Loucy (cell line): Measurements from ENCODE around the gene NTN4.

Source experiments
- H2AFZ ChIP-seq: fragments of 200-600 bp; sonication (generic); 2 replicates; pipeline ENCODE4 v1.6.0; 2016; ENCODE audit warnings: antibody characterized with exemption, mild to moderate bottlenecking, low read length, moderate library complexity
- H3F3A ChIP-seq: fragments of 200-600 bp; 2 replicates; pipeline ENCODE4 v1.6.0; 2016; ENCODE audit warnings: antibody characterized with exemption, low read depth, mild to moderate bottlenecking
- H3K27me3 ChIP-seq: fragments of 200-600 bp; sonication (generic); 2 replicates; pipeline ENCODE4 v1.6.1; 2014; ENCODE audit warnings: low read length, mild to moderate bottlenecking; ENCODE audit not compliant: insufficient read depth, poor library complexity, severe bottlenecking
- H3K36me3 ChIP-seq: fragments of 200-600 bp; sonication (generic); 2 replicates; pipeline ENCODE4 v1.6.1; 2016; ENCODE audit warnings: low read length; ENCODE audit not compliant: insufficient read depth
- H3K4me1 ChIP-seq: fragments of 200-600 bp; sonication (generic); 2 replicates; pipeline ENCODE4 v1.5.1; 2014; ENCODE audit warnings: low read length, mild to moderate bottlenecking; ENCODE audit not compliant: insufficient read depth, poor library complexity, severe bottlenecking
- H3K4me2 ChIP-seq: fragments of 200-600 bp; sonication (generic); 2 replicates; pipeline ENCODE4 v1.6.0; 2014; ENCODE audit warnings: antibody characterized with exemption, low read length, low read depth, mild to moderate bottlenecking; ENCODE audit not compliant: poor library complexity, severe bottlenecking
- H3K4me3 ChIP-seq: fragments of 200-600 bp; sonication (generic); 2 replicates; pipeline ENCODE4 v1.5.1; 2014; ENCODE audit warnings: low read length, mild to moderate bottlenecking, mixed read lengths; ENCODE audit not compliant: poor library complexity, severe bottlenecking
- H3K79me2 ChIP-seq: fragments of 200-600 bp; sonication (generic); 2 replicates; pipeline ENCODE4 v1.6.1; 2014; ENCODE audit warnings: low read length; ENCODE audit not compliant: insufficient read depth
- H3K9ac ChIP-seq: fragments of 200-600 bp; sonication (generic); 2 replicates; pipeline ENCODE4 v1.6.0; 2014; ENCODE audit warnings: mild to moderate bottlenecking, low read depth, low read length, moderate library complexity; ENCODE audit not compliant: poor library complexity, severe bottlenecking
- H3K9me2 ChIP-seq: fragments of 200-600 bp; sonication (generic); replicated peaks from 2 replicates; pipeline ENCODE4 v1.6.1; 2016; ENCODE audit warnings: low read depth, low read length, mixed read lengths
- H3K9me3 ChIP-seq: fragments of 200-600 bp; sonication (generic); 2 replicates; pipeline ENCODE4 v1.6.1; 2014; ENCODE audit warnings: mild to moderate bottlenecking, antibody characterized with exemption, low read length, low read depth; ENCODE audit not compliant: insufficient read depth
- H4K20me1 ChIP-seq: fragments of 200-600 bp; sonication (generic); 2 replicates; pipeline ENCODE4 v1.6.0; 2014; ENCODE audit warnings: antibody characterized with exemption, low read length, mild to moderate bottlenecking; ENCODE audit not compliant: insufficient read depth, poor library complexity, severe bottlenecking
- EZH2phosphoT487 ChIP-seq: fragments of 200-600 bp; IDR thresholded peaks from 2 replicates; pipeline ENCODE4 v1.6.1; 2018; ENCODE audit warnings: antibody characterized with exemption, mild to moderate bottlenecking, moderate library complexity, borderline replicate concordance
- TF ChIP-seq, protein P1 (sequence below): fragments of 200-600 bp; sonication (generic); conservative IDR thresholded peaks from 2 replicates; pipeline ENCODE4 v1.5.1; 2014; ENCODE audit warnings: mild to moderate bottlenecking, antibody characterized with exemption, low read length

NTN4 gene

DNA sequence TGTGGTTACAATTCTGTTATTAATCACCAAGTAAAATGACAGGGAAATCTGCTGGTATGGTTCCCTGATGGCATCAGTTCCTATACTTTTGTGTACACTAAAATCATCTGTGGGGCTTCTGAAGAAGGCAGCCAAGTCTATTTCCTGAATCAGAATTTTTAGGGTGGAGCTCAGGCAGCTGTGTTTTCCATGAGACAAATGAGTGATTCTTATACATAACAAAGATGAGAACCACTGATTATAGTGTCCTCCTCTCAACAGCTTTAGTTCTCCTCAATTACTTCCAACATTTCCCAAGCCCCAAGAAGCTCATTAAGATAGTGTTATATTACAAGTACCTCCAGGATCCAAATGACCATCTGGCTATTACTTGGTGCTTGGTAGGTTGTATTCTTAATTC, 174.8 kb downstream of the NTN4 start:
- no peaks in the 10 kb centered on the region for H3K4me1 ChIP-seq
- H3K36me3 ChIP-seq, result no peaks in the 10 kb centered on the region
- no peaks in the 10 kb centered on the region for H3K9me3 ChIP-seq
- H3K9me2 ChIP-seq, result no peaks in the 10 kb centered on the region
- H4K20me1 ChIP-seq, result no peaks in the 10 kb centered on the region
- no peak overlapping the region for H2AFZ ChIP-seq
- TF ChIP-seq, protein P1, sequence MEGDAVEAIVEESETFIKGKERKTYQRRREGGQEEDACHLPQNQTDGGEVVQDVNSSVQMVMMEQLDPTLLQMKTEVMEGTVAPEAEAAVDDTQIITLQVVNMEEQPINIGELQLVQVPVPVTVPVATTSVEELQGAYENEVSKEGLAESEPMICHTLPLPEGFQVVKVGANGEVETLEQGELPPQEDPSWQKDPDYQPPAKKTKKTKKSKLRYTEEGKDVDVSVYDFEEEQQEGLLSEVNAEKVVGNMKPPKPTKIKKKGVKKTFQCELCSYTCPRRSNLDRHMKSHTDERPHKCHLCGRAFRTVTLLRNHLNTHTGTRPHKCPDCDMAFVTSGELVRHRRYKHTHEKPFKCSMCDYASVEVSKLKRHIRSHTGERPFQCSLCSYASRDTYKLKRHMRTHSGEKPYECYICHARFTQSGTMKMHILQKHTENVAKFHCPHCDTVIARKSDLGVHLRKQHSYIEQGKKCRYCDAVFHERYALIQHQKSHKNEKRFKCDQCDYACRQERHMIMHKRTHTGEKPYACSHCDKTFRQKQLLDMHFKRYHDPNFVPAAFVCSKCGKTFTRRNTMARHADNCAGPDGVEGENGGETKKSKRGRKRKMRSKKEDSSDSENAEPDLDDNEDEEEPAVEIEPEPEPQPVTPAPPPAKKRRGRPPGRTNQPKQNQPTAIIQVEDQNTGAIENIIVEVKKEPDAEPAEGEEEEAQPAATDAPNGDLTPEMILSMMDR, result no peak
- no peak for TF ChIP-seq EZH2phosphoT487
- H3K4me2 ChIP-seq, result no peak overlapping the region
- no peaks in the 10 kb centered on the region for H3K79me2 ChIP-seq
- no peak overlapping the region for H3K9ac ChIP-seq
- H3K4me3 ChIP-seq, result no peak overlapping the region
- H3F3A ChIP-seq, result no peaks in the 10 kb centered on the region
- H3K27me3 ChIP-seq, result no peaks in the 10 kb centered on the region

DNA sequence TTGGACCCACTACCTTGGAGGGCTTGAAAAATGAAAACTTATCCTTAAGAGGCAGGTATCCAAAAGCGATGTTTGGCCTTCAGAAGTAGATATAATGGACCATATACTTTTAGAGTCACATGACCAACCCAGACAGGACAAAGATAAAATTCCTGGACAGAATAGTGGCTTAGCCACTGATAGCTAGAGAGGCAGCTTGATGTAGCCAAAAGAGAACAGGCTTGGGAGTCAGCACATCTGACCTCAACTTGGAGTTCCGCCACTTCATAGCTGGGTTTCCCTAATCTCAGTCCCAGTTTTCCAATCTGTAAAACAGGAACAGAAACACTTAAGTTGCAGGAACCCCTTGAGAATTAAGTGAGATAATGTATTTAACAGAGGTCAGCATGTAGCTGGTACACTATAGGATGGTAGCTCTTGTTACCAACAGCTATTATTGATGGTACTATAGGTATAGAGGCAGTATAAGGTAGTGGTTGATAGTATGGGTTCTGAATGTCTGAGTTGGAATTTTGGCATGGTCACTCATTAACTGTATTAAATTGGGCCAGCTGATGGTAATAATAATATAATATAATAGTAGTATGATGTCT, 176.1 kb downstream of the NTN4 start:
- Histone ChIP-seq H3K4me1 (no peaks in the 10 kb centered on the region), H4K20me1 (no peaks in the 10 kb centered on the region), H3K36me3 (no peaks in the 10 kb centered on the region), H3K9me3 (no peaks in the 10 kb centered on the region), H2AFZ (no peak overlapping the region), H3K9me2 (no peaks in the 10 kb centered on the region), H3K27me3 (no peaks in the 10 kb centered on the region), H3K79me2 (no peaks in the 10 kb centered on the region), H3K9ac (no peak overlapping the region), H3K4me3 (no peak overlapping the region), H3F3A (no peaks in the 10 kb centered on the region), H3K4me2 (no peak overlapping the region)
- TF ChIP-seq EZH2phosphoT487, result no peak
- TF ChIP-seq, protein P1, result no peak

DNA sequence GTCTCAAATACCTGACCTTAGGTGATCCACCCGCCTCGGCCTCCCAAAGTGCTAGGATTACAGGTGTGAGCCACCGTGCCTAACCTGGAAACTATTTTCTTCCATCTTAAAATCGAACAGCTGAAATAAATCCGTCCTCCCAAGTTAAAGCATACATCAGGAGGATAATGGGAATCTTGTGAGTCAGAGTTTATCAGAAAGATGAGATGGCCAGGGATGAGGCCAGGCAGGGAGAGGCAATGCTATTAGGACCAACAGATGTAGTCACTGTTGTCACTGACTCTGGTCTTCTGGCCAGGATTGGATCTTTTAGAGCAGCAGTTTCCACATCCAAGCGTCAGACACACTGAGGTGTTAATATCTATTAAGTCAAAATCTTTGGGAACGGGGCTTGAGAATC, 177.5 kb downstream of the NTN4 start:
- no peaks in the 10 kb centered on the region for H3K4me1 ChIP-seq
- H3K9me3 ChIP-seq, result no peaks in the 10 kb centered on the region
- no peaks in the 10 kb centered on the region for H3K27me3 ChIP-seq
- H3K9me2 ChIP-seq, result no peaks in the 10 kb centered on the region
- H3K36me3 ChIP-seq, result no peaks in the 10 kb centered on the region
- no peak overlapping the region for H3K9ac ChIP-seq
- H3K79me2 ChIP-seq, result no peaks in the 10 kb centered on the region
- H2AFZ ChIP-seq, result no peak overlapping the region
- no peak overlapping the region for H3K4me2 ChIP-seq
- no peaks in the 10 kb centered on the region for H4K20me1 ChIP-seq
- H3F3A ChIP-seq, result no peaks in the 10 kb centered on the region
- TF ChIP-seq, protein P1, result no peak
- no peak for TF ChIP-seq EZH2phosphoT487
- H3K4me3 ChIP-seq, result no peak overlapping the region
